Activated CD4-positive, alpha-beta T cell treated with anti-CD3 and anti-CD28 coated beads for 1 hour (primary cell): Measurements from ENCODE around the gene AP5B1.
"Not testable (repeated sequence)": the region's sequence is repeated elsewhere in the genome, so short reads cannot be mapped to it uniquely, and the experiment has no call there.

ENCODE experiments used
- DNase-seq: peaks from one replicate; pipeline ENCODE4 v3.0.0-alpha.2; 2020

The AP5B1 gene

DNA sequence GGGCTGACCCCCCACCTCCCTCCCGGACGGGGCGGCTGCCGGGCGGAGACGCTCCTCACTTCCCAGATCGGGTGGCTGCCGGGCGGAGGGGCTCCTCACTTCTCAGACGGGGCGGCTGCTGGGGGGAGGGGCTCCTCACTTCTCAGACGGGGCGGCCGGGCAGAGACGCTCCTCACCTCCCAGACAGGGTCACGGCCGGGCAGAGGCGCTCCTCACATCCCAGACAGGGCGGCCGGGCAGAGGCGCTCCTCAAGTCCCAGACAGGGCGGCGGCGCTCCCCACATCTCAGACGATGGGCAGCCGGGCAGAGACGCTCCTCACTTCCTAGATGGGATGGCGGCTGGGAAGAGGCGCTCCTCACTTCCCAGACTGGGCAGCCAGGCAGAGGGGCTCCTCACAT is 18.0 kb downstream of the AP5B1 start:
- not testable (repeated sequence) for DNase-seq

DNA sequence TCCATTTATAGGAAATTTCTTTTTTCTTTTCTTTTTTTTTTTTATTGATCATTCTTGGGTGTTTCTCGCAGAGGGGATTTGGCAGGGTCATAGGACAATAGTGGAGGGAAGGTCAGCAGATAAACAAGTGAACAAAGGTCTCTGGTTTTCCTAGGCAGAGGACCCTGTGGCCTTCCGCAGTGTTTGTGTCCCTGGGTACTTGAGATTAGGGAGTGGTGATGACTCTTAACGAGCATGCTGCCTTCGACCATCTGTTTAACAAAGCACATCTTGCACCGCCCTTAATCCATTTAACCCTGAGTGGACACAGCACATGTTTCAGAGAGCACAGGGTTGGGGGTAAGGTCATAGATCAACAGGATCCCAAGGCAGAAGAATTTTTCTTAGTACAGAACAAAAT is 18.6 kb downstream of the AP5B1 start:
- DNase-seq, result not testable (repeated sequence)

DNA sequence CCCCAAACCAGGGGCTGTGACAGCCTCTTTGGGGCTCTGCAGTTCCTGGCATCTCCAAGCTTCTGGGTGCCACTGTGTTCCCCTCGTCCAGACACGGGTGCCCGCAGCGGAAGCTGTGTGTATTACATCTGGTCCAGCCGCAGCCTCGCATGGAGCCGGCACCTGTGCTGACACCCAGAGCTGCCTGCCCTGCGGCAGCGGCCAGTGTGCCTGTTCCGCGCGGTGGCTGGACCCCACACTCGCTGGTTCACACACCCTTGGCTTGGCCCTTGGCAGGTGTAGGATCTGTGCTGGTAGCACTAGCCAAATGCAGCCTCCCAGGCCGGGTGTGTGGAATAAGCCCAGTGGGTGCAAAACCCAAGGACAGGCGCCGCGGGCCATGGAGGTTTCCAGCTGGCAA is 35.7 kb downstream of the AP5B1 start:
- DNase-seq, result no peak

DNA sequence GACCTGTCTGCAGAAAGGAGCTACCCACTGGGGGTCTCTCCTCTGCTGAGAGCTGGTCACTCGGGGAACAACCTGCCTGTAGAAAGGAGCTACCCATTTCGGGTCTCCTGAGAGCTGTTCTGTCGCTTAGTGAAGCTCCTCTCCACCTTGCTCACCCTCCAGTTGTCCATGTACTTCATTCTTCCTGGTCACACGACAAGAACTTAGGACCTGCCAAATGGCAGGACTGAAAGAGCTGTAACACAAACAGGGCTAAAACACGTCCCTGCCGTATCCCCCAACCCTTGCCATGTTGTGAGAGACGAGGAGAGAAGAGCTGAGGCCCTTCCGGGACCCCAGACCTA is 36.1 kb downstream of the AP5B1 start:
- no peak for DNase-seq

DNA sequence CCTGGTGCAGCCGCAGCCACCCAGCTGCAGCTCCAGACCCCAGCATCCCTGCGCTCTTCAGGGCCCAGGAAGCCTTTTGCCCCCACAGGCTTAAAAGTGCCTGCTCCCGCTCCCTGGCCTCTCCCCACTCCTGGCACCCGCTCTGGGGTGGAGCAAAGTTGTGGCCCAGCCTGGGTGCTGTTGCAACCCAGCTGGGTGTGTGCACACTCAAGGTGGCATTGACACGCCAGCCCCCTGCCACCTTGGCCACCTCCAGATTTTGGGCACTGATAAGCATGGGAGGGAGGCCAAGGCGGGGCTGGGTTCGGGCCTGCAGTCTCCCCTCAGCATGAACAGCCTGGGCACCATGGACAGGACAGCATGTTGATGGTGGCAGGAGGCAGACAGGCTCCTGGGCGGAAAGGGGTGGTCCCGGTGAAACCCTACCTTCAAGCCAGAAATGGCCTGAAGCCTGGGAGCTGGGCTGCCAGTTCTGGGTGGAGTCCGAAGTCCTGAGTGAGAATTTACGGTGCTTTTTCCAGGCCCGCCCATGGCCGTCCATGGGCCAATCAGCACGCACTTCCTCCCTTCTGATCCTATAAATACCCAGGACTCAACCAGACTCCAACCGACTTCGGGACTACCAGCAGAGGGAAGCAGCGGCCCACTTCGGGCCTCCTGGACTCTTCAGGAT is 36.6 kb downstream of the AP5B1 start:
- no peak for DNase-seq

DNA sequence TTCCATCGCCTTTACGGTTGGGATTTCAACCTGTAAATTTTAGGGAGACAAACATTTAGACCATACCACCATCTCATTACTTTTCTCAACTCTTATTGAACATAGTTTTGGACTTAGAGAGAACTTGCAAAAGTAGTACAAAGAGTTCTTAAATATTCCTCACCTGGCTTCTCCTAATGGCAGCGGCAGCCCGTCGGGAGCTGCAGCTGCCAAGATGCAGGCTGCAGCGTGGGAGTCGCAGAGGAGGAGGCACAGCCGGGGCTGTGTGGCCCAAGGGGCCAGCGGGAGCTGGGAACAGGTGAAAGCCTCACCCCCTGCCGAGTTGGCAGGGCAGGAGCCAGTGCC is 37.1 kb downstream of the AP5B1 start:
- no peak for DNase-seq

DNA sequence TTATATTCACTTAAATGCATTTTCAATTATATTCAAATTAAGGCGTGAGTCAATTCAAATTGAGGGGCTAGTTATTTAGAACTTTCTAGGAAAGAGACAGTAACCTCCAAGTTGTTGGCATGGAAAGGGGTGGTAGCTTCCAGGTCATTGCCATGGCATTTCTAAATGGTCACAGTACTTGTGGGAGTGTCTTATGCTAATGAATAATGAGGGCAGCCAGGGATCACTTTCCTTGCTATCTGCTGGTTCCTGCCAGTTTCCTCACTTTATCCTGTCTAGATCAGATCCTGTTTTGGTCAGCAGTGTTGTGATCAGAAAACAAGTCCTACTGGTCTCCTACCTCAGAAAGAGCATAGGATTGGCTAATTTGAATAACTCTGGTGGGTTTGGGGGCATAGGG is 38.4 kb downstream of the AP5B1 start:
- no peak for DNase-seq

DNA sequence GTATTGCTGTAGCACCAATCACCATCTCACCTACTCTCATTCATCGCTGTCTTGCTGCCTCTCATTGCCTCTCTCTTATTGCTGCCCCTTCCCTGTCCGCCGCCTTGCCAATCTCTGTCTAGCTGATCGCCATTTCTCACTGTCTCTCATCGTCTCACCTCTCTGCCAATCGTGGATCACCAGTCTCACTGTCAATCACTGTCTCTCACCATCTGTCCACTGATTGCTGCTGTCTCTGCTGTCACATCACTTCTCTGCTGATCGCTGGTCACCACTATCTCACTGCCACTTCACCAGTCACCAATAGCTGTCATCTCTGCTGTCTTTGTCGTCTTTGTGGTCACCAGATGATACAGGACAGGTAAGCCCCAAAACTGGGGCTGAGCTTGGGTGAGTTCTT is 39.6 kb downstream of the AP5B1 start:
- no peak for DNase-seq

DNA sequence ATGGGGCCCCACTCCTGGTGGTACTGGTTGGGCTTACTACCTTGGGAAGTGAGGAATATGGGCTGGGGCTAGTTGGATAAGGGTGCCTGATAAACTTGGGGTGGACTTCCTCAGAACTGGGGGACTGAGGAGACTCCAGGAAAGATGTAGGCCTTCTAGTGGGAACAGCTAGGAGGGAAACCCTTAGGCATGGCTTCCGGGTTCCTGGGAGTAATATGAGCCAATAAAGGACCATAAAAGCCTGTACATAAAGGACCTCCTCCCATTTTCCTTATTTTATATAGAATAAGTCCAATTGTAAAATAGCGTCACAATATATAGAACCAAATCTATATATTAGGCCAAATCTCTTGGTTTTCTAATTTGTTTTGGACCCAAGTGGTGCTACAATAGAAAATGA is 41.8 kb downstream of the AP5B1 start:
- no peak for DNase-seq

DNA sequence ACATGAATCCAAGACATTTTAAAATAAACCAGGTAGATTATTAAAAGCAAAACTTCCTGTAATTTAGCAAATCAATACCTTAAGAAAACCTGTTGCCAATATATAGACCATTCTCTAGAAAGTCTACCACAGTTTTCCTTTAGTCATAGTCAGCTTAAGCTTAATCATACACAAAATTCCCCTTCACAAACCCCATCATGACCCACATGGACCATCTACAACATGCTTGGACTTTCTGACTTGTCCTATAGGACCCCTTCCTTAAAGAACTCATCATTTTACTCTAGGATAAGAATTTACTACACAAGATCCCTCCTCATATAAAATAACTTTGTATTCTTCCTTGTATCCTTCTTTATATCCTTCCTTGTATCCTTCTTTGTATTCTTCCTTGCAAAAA is 44.0 kb downstream of the AP5B1 start:
- DNase-seq, result no peak

DNA sequence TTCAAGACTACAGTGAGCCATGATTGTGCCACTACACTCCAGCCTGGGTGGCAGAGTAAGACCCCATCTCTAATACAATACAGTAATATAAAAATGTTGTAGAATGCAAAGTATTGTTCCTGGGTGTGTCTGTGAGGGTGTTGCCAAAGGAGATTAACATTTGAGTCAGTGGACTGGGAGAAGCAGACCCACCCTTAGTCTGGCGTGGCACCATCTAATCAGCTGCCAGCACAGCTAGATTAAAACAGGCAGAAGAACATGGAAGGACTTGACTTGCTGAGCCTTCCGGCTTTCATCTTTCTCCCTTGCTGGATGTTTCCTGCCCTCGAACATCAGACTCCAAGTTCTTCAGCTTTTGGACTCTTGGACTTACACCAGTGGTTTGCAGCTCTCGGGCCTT is 45.7 kb downstream of the AP5B1 start:
- not testable (repeated sequence) for DNase-seq

DNA sequence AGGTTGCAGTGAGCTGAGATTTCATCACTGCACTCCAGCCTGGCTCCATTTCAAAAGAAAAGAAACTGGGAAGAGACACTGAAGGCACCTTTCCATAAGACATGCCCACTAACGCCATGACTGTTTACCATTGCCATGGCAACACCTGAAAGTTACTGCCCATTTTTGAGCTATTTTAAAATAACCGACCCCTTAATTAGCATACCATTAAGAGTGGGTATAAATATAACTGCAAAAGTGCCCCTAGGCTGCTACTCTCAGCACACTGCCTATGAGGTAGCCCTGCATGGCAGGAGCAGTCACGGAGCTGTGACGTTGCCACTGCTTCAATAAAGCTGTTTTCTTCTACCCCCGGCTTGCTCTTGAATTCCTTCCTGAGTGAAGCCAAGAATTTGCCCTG is 50.3 kb downstream of the AP5B1 start:
- no peak for DNase-seq

DNA sequence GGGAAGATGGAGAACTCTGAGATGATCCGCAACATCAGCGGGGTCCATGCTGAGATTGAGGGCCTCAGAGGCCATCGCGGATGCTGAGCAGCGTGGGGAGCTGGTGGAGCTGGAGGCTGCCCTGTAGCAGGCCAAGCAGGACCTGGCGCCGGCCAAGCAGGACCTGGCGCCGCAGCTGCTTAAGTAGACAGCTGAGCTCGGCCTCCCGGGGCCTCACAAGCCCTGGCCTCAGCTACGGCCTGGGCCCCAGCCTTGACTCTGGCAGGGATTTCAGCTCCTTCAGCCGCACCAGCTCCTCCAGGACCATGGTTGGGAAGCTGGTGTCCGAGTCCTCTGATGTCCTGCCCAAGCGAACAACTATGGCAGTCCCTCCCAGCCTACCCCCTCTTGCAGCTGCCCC is 52.9 kb downstream of the AP5B1 start:
- DNase-seq, result no peak

DNA sequence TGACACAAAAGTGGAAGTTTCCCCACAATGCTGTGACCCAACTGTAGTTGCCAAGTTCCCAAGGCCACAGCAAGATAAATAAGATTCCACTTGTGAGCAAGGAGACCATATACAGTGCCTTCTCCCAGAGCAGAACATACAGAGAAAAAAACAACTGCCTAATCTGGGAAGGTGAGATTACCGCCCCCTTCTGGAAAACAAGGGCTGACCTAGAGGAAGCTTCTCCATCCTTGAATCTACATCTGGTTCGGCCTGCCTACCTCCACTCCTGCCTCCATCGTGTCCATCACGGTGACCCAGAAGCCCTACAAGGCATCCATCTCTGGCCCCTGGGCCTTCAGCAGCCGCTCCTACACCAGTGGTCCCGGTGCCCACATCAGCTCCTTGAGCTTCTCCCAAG is 54.1 kb downstream of the AP5B1 start:
- no peak for DNase-seq
